ENCODE data around the gene SLC44A1.

SLC44A1 gene

DNA sequence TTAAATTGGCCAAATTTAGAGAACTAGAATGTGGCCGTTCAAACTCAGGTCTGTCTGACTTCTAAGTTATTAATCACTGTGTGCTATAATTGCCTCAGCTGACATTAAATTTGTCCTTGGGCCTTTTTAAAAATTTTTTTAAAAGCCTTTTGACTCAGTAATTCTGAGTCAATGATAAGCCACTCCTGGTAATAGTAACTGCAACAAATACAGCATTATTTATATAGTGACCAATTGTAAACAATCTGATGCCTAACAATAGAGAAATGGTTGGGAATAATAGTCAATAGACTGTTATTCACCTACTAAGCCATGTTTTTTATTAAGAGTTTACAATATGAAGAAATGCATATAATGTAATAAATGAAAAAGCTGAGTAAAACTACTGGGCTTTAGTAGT lies 132.4 kb downstream of the SLC44A1 start:
- TF ChIP-seq ESRRG (CRISPR knock-in tag; IDR thresholded peaks at IDR 0.05) = no peak
- no peak for TF ChIP-seq ZFP30 (CRISPR knock-in tag; IDR thresholded peaks at IDR 0.05)
- TF ChIP-seq GLIS3 (CRISPR knock-in tag; IDR thresholded peaks at IDR 0.05) = no peak
- no peak for TF ChIP-seq ZNF70 (CRISPR knock-in tag; IDR thresholded peaks at IDR 0.05)
- no peak for TF ChIP-seq RARB (CRISPR knock-in tag; IDR thresholded peaks at IDR 0.05)
- TF ChIP-seq ZNF565 (CRISPR knock-in tag; conservative IDR thresholded peaks at IDR 0.05; ENCODE audit: low read depth) = no peak
- no peak for TF ChIP-seq PPARA (CRISPR knock-in tag; IDR thresholded peaks at IDR 0.05; ENCODE audit: borderline replicate concordance)
- TF ChIP-seq ARNTL (CRISPR knock-in tag; IDR thresholded peaks at IDR 0.05; ENCODE audit: borderline replicate concordance, low read depth) = no peak
- TF ChIP-seq ZC3H10 (CRISPR knock-in tag; IDR thresholded peaks at IDR 0.05) = no peak
- TF ChIP-seq ZFP3 (CRISPR knock-in tag; IDR thresholded peaks at IDR 0.05) = no peak
- TF ChIP-seq BACH2 (CRISPR knock-in tag; IDR thresholded peaks at IDR 0.05; ENCODE audit: borderline replicate concordance) = no peak
- TF ChIP-seq TCF4 (CRISPR knock-in tag; IDR thresholded peaks at IDR 0.05; ENCODE audit: borderline replicate concordance) = no peak
- TF ChIP-seq ISL1 (CRISPR knock-in tag; IDR thresholded peaks at IDR 0.05) = no peak
- TF ChIP-seq, protein P1, sequence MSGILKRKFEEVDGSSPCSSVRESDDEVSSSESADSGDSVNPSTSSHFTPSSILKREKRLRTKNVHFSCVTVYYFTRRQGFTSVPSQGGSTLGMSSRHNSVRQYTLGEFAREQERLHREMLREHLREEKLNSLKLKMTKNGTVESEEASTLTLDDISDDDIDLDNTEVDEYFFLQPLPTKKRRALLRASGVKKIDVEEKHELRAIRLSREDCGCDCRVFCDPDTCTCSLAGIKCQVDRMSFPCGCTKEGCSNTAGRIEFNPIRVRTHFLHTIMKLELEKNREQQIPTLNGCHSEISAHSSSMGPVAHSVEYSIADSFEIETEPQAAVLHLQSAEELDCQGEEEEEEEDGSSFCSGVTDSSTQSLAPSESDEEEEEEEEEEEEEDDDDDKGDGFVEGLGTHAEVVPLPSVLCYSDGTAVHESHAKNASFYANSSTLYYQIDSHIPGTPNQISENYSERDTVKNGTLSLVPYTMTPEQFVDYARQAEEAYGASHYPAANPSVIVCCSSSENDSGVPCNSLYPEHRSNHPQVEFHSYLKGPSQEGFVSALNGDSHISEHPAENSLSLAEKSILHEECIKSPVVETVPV (CRISPR knock-in tag; IDR thresholded peaks at IDR 0.05) = no peak
- no peak for ATAC-seq

DNA sequence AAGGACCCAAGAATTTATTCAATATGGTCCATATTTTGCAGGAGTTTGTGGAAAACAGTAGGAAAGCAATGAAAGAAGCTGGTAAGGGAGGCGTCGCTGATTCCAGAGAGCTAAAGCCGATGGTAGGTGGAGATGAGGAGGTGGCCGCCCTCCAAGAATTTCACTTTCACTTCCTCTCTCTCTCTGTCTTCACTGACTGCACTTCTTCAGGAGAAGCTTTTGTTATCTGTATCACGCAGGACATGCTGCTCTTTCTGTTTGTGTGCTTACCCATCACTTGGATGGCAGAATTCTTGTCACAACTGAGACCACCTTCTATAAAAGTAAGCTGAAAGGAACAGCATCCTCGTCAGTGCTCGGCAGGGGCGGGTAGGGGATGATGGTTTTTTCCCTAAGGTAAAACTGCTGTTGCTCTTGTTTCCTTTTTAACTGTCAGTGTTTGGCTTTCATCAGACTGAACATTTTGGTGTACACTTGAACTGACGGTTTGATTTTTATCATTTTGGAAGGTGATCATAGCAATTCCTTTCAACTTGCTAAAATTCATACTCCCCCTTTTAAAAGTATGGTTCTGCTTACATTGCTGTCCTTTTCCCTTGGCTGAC lies 141.0 kb downstream of the SLC44A1 start:
- no peak for ATAC-seq
- TF ChIP-seq ZC3H10 (CRISPR knock-in tag; IDR thresholded peaks at IDR 0.05) = no peak
- TF ChIP-seq, protein P1 (CRISPR knock-in tag; IDR thresholded peaks at IDR 0.05) = no peak
- TF ChIP-seq, protein P2, sequence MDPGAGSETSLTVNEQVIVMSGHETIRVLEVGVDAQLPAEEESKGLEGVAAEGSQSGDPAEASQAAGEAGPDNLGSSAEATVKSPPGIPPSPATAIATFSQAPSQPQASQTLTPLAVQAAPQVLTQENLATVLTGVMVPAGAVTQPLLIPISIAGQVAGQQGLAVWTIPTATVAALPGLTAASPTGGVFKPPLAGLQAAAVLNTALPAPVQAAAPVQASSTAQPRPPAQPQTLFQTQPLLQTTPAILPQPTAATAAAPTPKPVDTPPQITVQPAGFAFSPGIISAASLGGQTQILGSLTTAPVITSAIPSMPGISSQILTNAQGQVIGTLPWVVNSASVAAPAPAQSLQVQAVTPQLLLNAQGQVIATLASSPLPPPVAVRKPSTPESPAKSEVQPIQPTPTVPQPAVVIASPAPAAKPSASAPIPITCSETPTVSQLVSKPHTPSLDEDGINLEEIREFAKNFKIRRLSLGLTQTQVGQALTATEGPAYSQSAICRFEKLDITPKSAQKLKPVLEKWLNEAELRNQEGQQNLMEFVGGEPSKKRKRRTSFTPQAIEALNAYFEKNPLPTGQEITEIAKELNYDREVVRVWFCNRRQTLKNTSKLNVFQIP (CRISPR knock-in tag; IDR thresholded peaks at IDR 0.05; ENCODE audit: borderline replicate concordance, low read depth) = no peak
- no peak for TF ChIP-seq PPARA (CRISPR knock-in tag; IDR thresholded peaks at IDR 0.05; ENCODE audit: borderline replicate concordance)
- TF ChIP-seq, protein P3, sequence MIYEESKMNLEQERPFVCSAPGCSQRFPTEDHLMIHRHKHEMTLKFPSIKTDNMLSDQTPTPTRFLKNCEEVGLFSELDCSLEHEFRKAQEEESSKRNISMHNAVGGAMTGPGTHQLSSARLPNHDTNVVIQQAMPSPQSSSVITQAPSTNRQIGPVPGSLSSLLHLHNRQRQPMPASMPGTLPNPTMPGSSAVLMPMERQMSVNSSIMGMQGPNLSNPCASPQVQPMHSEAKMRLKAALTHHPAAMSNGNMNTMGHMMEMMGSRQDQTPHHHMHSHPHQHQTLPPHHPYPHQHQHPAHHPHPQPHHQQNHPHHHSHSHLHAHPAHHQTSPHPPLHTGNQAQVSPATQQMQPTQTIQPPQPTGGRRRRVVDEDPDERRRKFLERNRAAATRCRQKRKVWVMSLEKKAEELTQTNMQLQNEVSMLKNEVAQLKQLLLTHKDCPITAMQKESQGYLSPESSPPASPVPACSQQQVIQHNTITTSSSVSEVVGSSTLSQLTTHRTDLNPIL (CRISPR knock-in tag; IDR thresholded peaks at IDR 0.05; ENCODE audit: low read depth) = no peak
- no peak for TF ChIP-seq SNAI2 (CRISPR knock-in tag; IDR thresholded peaks at IDR 0.05)
- TF ChIP-seq TCF4 (CRISPR knock-in tag; IDR thresholded peaks at IDR 0.05; ENCODE audit: borderline replicate concordance) = no peak
- TF ChIP-seq ZNF565 (CRISPR knock-in tag; conservative IDR thresholded peaks at IDR 0.05; ENCODE audit: low read depth) = no peak
- TF ChIP-seq ARNTL (CRISPR knock-in tag; IDR thresholded peaks at IDR 0.05; ENCODE audit: borderline replicate concordance, low read depth) = no peak
- TF ChIP-seq ZNF8 (CRISPR knock-in tag; IDR thresholded peaks at IDR 0.05) = no peak
- TF ChIP-seq OSR1 (CRISPR knock-in tag; IDR thresholded peaks at IDR 0.05) = no peak
- no peak for TF ChIP-seq ZFP30 (CRISPR knock-in tag; IDR thresholded peaks at IDR 0.05)
- TF ChIP-seq BACH2 (CRISPR knock-in tag; IDR thresholded peaks at IDR 0.05; ENCODE audit: borderline replicate concordance) = no peak
- TF ChIP-seq TOX (CRISPR knock-in tag; IDR thresholded peaks at IDR 0.05; ENCODE audit: borderline replicate concordance) = no peak
- TF ChIP-seq RARB (CRISPR knock-in tag; IDR thresholded peaks at IDR 0.05) = no peak
- TF ChIP-seq GLIS3 (CRISPR knock-in tag; IDR thresholded peaks at IDR 0.05) = no peak

DNA sequence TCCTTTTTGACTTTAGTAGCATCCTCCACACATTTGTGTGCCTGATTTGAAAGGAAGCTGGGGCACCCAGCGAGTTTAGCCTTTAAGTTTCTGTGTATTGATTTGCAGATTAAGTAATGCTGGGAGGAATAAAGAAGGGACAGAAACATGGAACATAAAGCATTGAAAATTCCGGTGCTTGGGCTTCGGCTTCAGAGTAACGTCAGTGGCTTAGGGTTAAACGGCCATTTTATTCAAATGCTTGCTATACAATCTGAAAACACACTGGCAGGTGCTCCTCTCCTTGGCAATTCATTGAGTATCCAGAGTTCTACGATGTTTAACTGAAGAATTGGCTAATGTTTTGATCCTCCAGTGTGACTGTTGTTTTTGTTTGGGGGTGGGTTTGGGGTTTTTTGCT lies 145.3 kb downstream of the SLC44A1 start:
- ATAC-seq = no peak

More for the DNA sequence above, 145.3 kb downstream of the SLC44A1 start:
- TF ChIP-seq, protein P2 (CRISPR knock-in tag; IDR thresholded peaks at IDR 0.05; ENCODE audit: borderline replicate concordance, low read depth) = no peak
- TF ChIP-seq ZNF70 (CRISPR knock-in tag; IDR thresholded peaks at IDR 0.05) (no peak), SNAI2 (CRISPR knock-in tag; IDR thresholded peaks at IDR 0.05) (no peak), PPARA (CRISPR knock-in tag; IDR thresholded peaks at IDR 0.05; ENCODE audit: borderline replicate concordance) (no peak), ESRRG (CRISPR knock-in tag; IDR thresholded peaks at IDR 0.05) (no peak), TCF4 (CRISPR knock-in tag; IDR thresholded peaks at IDR 0.05; ENCODE audit: borderline replicate concordance) (no peak), TOX (CRISPR knock-in tag; IDR thresholded peaks at IDR 0.05; ENCODE audit: borderline replicate concordance) (no peak), GLIS3 (CRISPR knock-in tag; IDR thresholded peaks at IDR 0.05) (no peak), OSR1 (CRISPR knock-in tag; IDR thresholded peaks at IDR 0.05) (no peak)
- TF ChIP-seq, protein P3 (CRISPR knock-in tag; IDR thresholded peaks at IDR 0.05; ENCODE audit: low read depth) = no peak

Data from SK-N-SH treated with all-trans-retinoic acid at 6 μM for 48 hours (cell line).